Endodermal cell (in vitro differentiated cells): Measurements from ENCODE around the gene KCNAB3. TPM values are rescaled to one million over a fixed set of nuclear protein-coding genes. Genes with fewer than 3 reads are reported as not detected.

Experiments used
- DNase-seq: peaks from one replicate; pipeline ENCODE4 v3.0.0-alpha.2; 2017
- H3K27ac ChIP-seq: 2 replicates; pipeline ENCODE4 v1.5.1; 2013; ENCODE audit warnings: mild to moderate bottlenecking, low read depth, low read length, moderate library complexity
- H3K27me3 ChIP-seq: 2 replicates; pipeline ENCODE4 v1.6.1; 2013; ENCODE audit warnings: mild to moderate bottlenecking, low read length, moderate library complexity; ENCODE audit not compliant: insufficient read depth, control insufficient read depth, poor library complexity, severe bottlenecking
- H3K36me3 ChIP-seq: 2 replicates; pipeline ENCODE4 v1.7.0; 2013; ENCODE audit warnings: mild to moderate bottlenecking, low read length, moderate library complexity; ENCODE audit not compliant: control insufficient read depth, insufficient read depth
- H3K4me1 ChIP-seq: one replicate; pipeline ENCODE4 v1.7.0; 2013; ENCODE audit warnings: low read length; ENCODE audit not compliant: control insufficient read depth, insufficient read depth
- H3K4me3 ChIP-seq: 2 replicates; pipeline ENCODE4 v1.5.1; 2013; ENCODE audit warnings: mild to moderate bottlenecking, low read length, moderate library complexity
- H3K9ac ChIP-seq: 2 replicates; pipeline ENCODE4 v1.6.1; 2013; ENCODE audit warnings: mild to moderate bottlenecking, low read length, moderate library complexity; ENCODE audit not compliant: poor library complexity, severe bottlenecking; ENCODE audit errors: extremely low read depth
- H3K9me3 ChIP-seq: 2 replicates; pipeline ENCODE4 v1.6.1; 2013; ENCODE audit warnings: mild to moderate bottlenecking, low read length, moderate library complexity; ENCODE audit not compliant: control insufficient read depth
- H3K27ac Mint-ChIP-seq: 2 replicates; pipeline ENCODE4 v1.8.0; 2020; ENCODE audit warnings: mixed read lengths
- H3K27me3 Mint-ChIP-seq: 2 replicates; pipeline ENCODE4 v1.8.0; 2021; ENCODE audit warnings: mild to moderate bottlenecking, mixed read lengths; ENCODE audit not compliant: insufficient read depth
- H3K36me3 Mint-ChIP-seq: 2 replicates; pipeline ENCODE4 v1.8.0; 2020; ENCODE audit warnings: low read depth, mixed read lengths
- H3K4me1 Mint-ChIP-seq: 2 replicates; pipeline ENCODE4 v1.8.0; 2020; ENCODE audit warnings: mixed read lengths
- H3K4me3 Mint-ChIP-seq: 2 replicates; pipeline ENCODE4 v1.8.0; 2020; ENCODE audit warnings: mild to moderate bottlenecking, moderate library complexity, mixed read lengths
- H3K9me3 Mint-ChIP-seq: 2 replicates; pipeline ENCODE4 v1.8.0; 2020; ENCODE audit warnings: mild to moderate bottlenecking, mixed read lengths
- CTCF ChIP-seq: fragments of 200-600 bp; sonication (generic); conservative IDR thresholded peaks from 2 replicates; pipeline ENCODE4 v1.5.0; 2021; ENCODE audit warnings: antibody characterized with exemption, mild to moderate bottlenecking
- WGBS, 2 experiments: methylation state at CpG; one replicate each; pipeline versions ENCODE4 v1.1.5 to v1.1.7; 2013; ENCODE audit warnings: missing lambda C conversion rate in 2 of 2, mixed read lengths in 1 of 2; ENCODE audit not compliant: insufficient coverage in 1 of 2, insufficient read length in 1 of 2; 5-methylcytosine and 5-hydroxymethylcytosine counted together
- total RNA-seq, 2 donors: library from RNA; stranded (reverse); fragmentation: NEBNext Ultra II Directional in 1 of 2; extraction: Animal tissue kit (Norgen Biotek cat#: 25700) in 1 of 2; gene quantifications; 2 replicates in 1 of 2; 3 replicates in 1 of 2; pipeline ENCODE4 v1.2.1, GENCODE V29; 2021

The KCNAB3 gene
- total RNA-seq, 2 donors from 2014 or later = 4.0 to 6.5 TPM

- WGBS, 2 experiments = 98 to 99% methylated on average over 14 to 15 of the region's 15 CpGs
- H3K27ac ChIP-seq = no peak overlapping the region
- no peaks in the 10 kb centered on the region for H3K9me3 ChIP-seq
- DNase-seq = no peak
- no peak overlapping the region for H3K4me3 ChIP-seq
- Mint-ChIP-seq H3K4me1 (peaks cover 3% of the 10 kb centered on the region), H3K27me3 (peaks cover 12% of the 10 kb centered on the region), H3K27ac (no peak overlapping the region), H3K4me3 (no peak overlapping the region), H3K9me3 (no peaks in the 10 kb centered on the region), H3K36me3 (peaks cover 46% of the 10 kb centered on the region)
- no peaks in the 10 kb centered on the region for H3K27me3 ChIP-seq
- no peak overlapping the region for H3K9ac ChIP-seq
- no peaks in the 10 kb centered on the region for H3K4me1 ChIP-seq
- peaks cover 46% of the 10 kb centered on the region for H3K36me3 ChIP-seq
- TF ChIP-seq CTCF = no peak
These were observed 19.4 kb downstream of the KCNAB3 start for GRCh38 chr17:7910281-7910680.

GRCh38 chr17:7909089-7909488 lies 20.6 kb downstream of the KCNAB3 start:
- no peaks in the 10 kb centered on the region for H3K9me3 Mint-ChIP-seq
- Histone ChIP-seq H3K27me3 (no peaks in the 10 kb centered on the region), H3K4me3 (no peak overlapping the region), H3K9me3 (no peaks in the 10 kb centered on the region), H3K36me3 (peaks cover 58% of the 10 kb centered on the region), H3K4me1 (no peaks in the 10 kb centered on the region), H3K9ac (no peak overlapping the region), H3K27ac (no peak overlapping the region)
- peaks cover 1% of the 10 kb centered on the region for H3K27me3 Mint-ChIP-seq
- WGBS, 2 experiments = 97% methylated on average over 7 to 29 of the region's 29 CpGs
- DNase-seq = no peak
- peaks cover 58% of the 10 kb centered on the region for H3K36me3 Mint-ChIP-seq
- peaks cover 6% of the 10 kb centered on the region for H3K4me1 Mint-ChIP-seq
- no peak overlapping the region for H3K4me3 Mint-ChIP-seq
- TF ChIP-seq CTCF = no peak
- H3K27ac Mint-ChIP-seq = no peak overlapping the region

DNA sequence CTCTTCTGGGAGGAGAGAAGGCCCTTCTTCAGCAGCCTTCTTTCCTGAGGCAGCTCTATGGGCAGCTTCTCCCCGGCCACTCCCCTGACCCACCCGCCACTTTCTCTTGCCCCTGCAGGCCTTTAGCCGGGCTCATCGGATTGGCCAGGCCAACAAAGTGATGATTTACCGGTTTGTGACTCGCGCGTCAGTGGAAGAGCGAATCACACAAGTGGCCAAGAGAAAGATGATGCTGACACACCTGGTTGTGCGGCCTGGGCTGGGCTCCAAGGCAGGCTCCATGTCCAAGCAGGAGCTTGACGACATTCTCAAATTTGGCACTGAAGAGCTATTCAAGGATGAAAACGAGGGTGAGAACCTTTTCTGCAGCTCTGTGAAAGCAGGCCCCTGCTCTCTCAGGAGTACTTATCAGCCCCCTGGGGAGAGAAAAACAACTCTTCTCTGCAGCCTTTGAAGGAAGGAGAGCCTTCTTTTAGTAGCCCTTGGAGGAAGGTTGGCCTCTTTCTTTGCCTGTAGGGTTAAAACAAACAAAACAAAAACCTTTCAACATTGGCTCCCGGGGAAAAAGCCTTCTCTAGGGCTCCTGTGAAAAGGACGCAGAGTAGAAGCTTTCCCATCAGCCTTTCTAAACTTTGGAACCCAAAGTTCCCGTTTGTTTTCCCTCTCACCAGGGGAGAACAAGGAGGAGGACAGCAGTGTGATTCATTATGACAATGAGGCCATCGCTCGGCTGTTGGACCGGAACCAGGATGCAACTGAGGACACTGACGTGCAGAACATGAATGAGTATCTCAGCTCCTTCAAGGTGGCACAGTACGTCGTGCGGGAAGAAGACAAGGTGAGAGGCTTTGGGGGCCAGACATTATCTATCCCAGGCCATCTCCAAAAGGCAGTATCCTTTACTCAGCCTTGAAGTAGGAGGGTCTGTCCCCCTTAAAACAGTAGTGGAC lies 26.2 kb downstream of the KCNAB3 start:
- H3K4me3 Mint-ChIP-seq = peak overlapping the region; percentile 17
- peak overlapping the region; percentile 45 for H3K4me3 ChIP-seq
- peaks cover 26% of the 10 kb centered on the region for H3K4me1 Mint-ChIP-seq
- H3K27ac Mint-ChIP-seq = peak overlapping the region; percentile 86
- H3K9me3 Mint-ChIP-seq = no peaks in the 10 kb centered on the region
- no peak overlapping the region for H3K9ac ChIP-seq
- DNase-seq = peak; percentile 83
- no peaks in the 10 kb centered on the region for H3K27me3 Mint-ChIP-seq
- no peaks in the 10 kb centered on the region for H3K27me3 ChIP-seq
- peaks cover 81% of the 10 kb centered on the region for H3K36me3 Mint-ChIP-seq
- H3K4me1 ChIP-seq = peaks cover 7% of the 10 kb centered on the region
- no peak for TF ChIP-seq CTCF
- no peak overlapping the region for H3K27ac ChIP-seq
- 66 to 73% methylated on average over 17 to 22 of the region's 22 CpGs for WGBS, 2 experiments
- no peaks in the 10 kb centered on the region for H3K9me3 ChIP-seq
- peaks cover 79% of the 10 kb centered on the region for H3K36me3 ChIP-seq
